ENCODE measurements around the gene NAGA.
"Not testable (repeated sequence)": the region's sequence is repeated elsewhere in the genome, so short reads cannot be mapped to it uniquely, and the experiment has no call there.

The NAGA gene

GRCh38 chr22:42074846-42075676, 4.4 kb upstream of the NAGA start:
- no peak for DNase-seq (ENCODE audit: low spot score)

DNA sequence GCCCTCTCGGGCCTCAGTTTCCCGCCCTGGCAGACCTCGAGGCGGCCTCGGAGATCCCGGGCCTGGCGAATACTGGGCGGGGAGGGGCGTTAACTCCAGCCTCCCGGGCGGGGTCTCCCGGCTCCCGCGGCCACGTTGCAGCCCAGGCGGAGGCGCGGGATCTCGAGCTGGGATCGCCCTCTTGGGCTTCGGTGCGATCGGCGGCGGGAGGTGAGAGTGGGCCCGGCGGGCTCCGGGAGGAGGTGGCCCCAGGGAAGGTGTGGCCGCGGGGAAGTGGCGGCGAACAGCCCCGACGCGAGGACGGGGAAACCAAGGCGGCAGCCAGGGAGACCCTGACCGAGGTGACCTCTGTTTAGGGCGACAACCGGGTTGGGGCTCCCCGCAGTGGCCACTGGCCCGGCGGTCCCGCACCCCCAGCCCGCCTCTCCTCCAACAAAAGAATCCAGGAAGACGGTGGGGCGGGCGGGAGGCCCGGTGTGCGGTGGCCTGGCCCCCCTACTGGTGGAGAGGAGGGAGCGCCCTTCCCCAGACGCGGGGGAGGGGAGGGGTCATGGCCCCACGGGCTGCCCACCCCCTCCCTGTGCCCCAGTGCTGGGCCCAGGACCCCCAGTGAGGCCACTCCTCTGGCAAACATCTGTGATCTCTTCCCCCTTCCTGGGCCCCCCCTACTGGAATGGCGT, 3.7 kb upstream of the NAGA start, which contains the start of gene PHETA2:
PHETA2 (plus strand) TSS at position 117 of the 680 bp plus-strand sequence. CDS start 3,046 bp downstream, outside the sequence.
- no peak for DNase-seq (ENCODE audit: low spot score)

- no peak for DNase-seq (ENCODE audit: low spot score)
These were observed 3.0 kb upstream of the NAGA start for GRCh38 chr22:42073621-42074041.

GRCh38 chr22:42072606-42073330, 2.2 kb upstream of the NAGA start:
- DNase-seq (ENCODE audit: low spot score): no peak

DNA sequence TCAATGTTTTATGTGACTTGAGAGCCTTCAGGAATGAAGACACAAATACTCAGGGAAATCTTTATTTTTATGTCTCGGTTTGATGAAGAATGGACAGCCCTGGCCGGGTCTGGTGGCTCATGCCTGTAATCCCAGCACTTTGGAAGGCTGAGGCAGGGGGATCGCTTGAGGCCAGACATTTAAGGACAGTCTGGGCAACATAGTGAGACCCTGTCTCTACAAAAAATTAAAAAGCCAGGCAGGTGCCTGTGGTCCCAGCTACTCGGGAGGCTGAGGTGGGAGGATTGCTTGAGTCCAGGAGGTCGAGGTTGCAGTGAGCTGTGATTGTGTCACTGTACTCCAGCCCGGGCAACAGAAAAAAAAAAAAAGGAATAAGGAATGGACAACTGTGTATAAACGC, 896 bp upstream of the NAGA start:
- not testable (repeated sequence) for DNase-seq (ENCODE audit: low spot score)

- DNase-seq (ENCODE audit: low spot score): no peak
These were observed 653 bp downstream of the NAGA start for GRCh38 chr22:42069801-42070516.

DNA sequence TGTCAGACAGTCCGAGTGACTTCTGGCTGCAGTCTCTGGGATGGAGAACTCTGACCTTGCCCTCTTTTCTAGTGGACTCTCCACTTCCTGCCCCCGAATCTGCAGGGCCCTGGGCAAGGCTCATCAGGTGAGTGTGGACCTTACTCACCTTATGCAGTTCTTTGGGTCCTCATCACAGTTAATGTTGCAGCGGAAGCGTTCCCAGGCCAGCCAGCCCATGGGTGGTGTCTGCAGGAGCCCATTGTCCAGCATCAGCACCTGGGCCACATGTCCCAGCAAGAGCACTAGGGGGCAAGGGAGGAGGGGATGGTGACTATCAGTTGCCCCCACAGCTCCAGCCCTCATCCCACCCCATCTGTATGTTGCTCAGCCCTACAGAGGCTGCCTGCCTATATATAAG, 2.3 kb downstream of the NAGA start:
- DNase-seq (ENCODE audit: low spot score): no peak

GRCh38 chr22:42067671-42068251, 2.9 kb downstream of the NAGA start:
- no peak for DNase-seq (ENCODE audit: low spot score)

DNA sequence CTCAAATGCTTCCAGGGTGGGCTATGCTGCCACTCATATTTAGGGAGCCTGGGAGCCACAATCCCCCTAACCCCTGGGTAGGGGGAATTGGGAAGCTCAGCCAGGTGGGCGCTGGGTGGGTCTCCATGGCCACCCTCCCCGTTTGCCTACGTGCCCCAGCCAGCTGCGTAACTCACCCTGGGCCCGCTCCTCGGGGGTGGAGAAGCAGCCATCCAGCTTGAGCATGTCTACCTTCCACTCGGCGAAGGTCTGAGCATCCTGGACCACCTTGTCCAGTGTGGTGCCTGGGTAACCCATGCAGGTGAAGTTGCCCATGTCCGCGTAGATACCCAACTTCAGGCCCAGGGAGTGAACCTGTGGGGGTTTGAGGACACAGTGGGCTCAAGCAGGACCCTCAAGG, 3.7 kb downstream of the NAGA start:
- no peak for DNase-seq (ENCODE audit: low spot score)

GRCh38 chr22:42066126-42066761, 4.4 kb downstream of the NAGA start:
- no peak for DNase-seq (ENCODE audit: low spot score)

DNA sequence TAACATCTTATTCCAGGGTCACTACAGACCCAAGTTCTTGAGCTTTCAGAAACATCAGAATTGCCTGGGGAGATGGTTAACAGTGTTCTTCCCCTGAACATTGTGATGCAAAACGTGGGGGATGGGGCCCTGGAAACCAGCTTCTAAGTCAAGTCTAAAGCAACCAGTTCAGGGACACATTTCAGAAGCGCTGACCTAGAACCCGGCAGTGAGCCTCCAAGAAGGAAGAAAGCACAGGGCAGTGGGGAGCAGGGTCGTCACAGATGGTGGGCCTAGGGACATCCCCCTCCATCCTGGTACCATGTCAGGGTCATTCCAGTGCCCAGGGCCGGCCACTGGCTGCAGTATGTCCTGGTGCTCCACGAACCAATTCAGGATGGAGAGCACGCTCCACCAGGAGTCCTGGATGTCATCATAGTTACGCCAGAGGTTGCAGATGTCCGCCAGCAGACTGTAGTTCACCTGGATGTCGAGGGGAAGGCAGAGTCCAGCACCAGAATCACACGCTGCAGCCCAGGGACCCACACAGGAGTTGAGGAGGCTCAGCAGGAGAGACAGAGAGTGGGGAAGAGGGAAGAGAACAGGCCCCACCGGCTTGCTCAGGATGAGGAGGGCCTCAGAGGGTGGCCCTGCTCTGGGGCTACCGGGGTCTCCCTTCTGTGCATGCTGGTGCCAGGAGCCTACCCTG, 5.0 kb downstream of the NAGA start:
- DNase-seq (ENCODE audit: low spot score): no peak

DNA sequence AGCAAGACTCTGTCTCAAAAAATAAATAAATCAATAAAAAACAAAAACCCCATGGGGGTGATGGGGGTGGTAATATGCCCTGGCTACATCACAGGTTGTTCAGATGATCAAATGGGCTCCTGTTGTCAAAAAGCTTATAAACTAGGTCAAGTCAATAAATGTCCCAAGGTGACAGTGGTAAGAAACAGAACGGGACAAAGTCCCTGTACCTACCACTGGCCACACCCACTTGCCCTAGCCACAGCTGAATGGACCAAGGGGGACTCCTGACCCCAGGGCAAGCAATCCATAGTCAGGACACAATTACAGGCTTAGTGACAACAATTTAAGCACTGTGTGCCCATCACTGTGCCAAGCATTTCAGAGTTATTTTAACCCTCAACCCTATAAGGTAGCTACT, 6.0 kb downstream of the NAGA start:
- DNase-seq (ENCODE audit: low spot score): no peak

- no peak for DNase-seq (ENCODE audit: low spot score)
These were observed 8.0 kb downstream of the NAGA start for GRCh38 chr22:42062506-42063170.

GRCh38 chr22:42061041-42061440, 9.6 kb downstream of the NAGA start:
- peak; percentile 36 for DNase-seq (ENCODE audit: low spot score)

DNA sequence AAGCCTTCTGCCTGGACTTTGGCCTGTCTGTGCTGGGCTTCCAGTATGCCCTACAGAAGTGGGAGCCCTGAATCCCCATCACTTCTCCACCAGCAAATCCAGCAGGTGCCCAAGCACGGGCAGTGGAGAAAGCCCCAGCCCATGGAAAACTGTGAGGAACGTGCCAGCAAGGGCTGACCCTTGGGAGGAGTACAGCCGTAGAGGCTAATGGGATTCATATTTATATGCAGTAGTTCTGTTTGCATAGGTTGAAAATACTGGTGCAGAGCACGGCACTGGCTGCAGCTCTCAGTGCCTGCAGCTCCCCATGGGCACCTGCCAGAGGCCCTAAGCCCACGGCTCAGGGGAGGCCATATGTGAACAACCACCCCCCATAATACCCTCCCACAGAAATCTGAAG, 10.1 kb downstream of the NAGA start:
- DNase-seq (ENCODE audit: low spot score): no peak

DNA sequence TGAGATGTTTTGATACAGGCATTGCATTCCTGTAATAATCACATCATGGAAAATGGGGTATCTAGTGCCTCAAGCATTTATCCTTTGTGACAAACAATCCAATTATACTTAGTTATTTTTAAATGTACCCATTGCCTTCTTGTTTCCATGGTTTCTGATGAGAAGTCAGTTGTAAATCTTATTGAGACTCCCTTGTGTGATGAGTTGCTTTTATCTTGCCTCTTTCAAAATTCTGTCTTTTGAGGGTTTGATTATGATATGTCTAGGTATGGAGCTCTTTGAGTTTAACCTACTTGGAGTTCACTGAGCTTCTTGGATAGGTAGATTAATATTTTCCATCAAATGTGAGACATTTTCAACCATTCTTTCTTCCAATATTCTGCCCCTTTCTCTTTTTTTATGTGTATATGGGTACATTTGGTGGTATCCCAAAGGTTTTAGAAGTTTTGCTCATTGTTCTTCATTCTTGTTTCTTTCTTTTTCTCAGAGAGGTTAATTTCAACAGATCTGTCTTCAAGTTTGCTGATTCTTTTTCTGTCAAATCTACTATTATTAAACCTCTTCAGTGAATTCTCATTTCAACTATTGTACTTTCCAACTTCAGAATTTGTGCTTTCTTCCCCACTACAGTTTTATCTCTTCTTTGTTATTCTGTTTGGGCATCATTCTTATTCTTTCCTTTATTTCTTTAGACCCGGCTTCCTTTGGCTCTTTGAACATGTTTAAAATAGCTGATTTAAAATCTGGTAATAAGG, 13.7 kb downstream of the NAGA start:
- DNase-seq (ENCODE audit: low spot score): no peak

DNA sequence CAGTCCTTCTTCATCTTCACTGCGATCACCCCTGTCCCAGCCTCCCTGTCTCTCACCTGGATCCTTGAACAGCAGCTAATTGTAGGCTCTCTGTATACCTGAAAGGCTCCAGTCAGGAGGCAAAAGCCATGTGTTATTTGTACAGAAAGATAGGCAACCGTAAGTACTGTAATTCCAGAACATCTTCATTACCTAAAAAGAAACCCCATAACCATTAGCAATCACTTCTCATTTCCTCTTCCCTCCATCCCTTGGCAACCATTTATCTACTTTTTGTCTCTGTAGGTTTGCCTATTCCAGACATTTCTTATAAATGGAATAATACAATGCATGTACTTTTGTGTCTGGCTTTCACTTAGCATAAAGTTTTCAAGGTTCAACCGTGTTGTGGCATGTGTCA, 17.8 kb downstream of the NAGA start:
- DNase-seq (ENCODE audit: low spot score): no peak

GRCh38 chr22:42050641-42051180, 19.9 kb downstream of the NAGA start:
- DNase-seq (ENCODE audit: low spot score): no peak

DNA sequence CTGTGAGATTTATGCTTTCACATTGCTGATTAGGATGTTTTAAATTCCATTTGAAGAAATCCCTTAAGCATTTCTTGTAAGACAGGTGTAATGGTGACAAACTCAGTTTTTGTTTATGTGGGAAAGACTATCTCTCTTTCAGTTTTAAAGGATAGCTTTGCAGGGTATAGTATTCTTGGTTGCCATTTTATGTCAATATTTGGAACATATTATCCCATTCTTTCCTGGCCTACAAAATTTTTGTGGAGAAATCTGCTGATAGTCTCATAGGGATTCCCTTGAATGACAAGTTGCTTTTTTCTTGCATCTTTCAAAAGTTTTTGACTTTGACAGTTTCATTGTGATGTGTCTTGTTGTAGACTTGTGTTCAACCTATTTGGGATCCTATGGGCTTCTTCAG, 28.8 kb downstream of the NAGA start:
- DNase-seq (ENCODE audit: low spot score): no peak

Measured in putamen (tissue), 1 donor.